Stomach (tissue), 9 donors: ENCODE results near the gene VTI1A. TPM values are rescaled to one million over a fixed set of nuclear protein-coding genes. Genes with fewer than 3 reads are reported as not detected.
A peak's percentile ranks its signal among the peaks of the same experiment; 100 is the strongest.

Experiments
- DNase-seq, 2 donors: peaks; one replicate each; pipeline versions ENCODE4 v3.0.0 to v3.0.0-alpha.2; 2013 to 2019
- H3K27ac ChIP-seq, 5 donors: fragments of 200-600 bp in 4 of 5; sonication (generic) in 4 of 5; one replicate each; pipeline ENCODE4 v1.5.1; 2013 to 2019; ENCODE audit warnings: mild to moderate bottlenecking in 1 of 5, moderate library complexity in 1 of 5
- H3K27me3 ChIP-seq, 3 donors: fragments of 200-600 bp; sonication (generic); one replicate each; pipeline ENCODE4 v1.5.1; 2017 to 2019; ENCODE audit warnings: mixed run types in 1 of 3
- H3K36me3 ChIP-seq, 4 donors: fragments of 200-600 bp; sonication (generic); 1 replicate in 3 of 4; 2 replicates in 1 of 4; pipeline ENCODE4 v1.5.1; 2016 to 2019
- H3K4me1 ChIP-seq, 4 donors: fragments of 200-600 bp; sonication (generic); one replicate each; pipeline ENCODE4 v1.5.1; 2016 to 2019
- H3K4me3 ChIP-seq, 4 donors: fragments of 200-600 bp; sonication (generic) in 3 of 4; one replicate each; pipeline ENCODE4 v1.5.1; 2016 to 2019; ENCODE audit warnings: mild to moderate bottlenecking in 1 of 4
- H3K9me3 ChIP-seq, 4 donors: fragments of 200-600 bp; sonication (generic); one replicate each; pipeline ENCODE4 v1.5.1; 2016 to 2019
- CTCF ChIP-seq, 7 experiments: fragments of 450-650 bp in 4 of 7; fragments of 200-600 bp in 3 of 7; sonication (generic) in 3 of 7; IDR thresholded peaks; one replicate each; pipeline ENCODE4 v1.5.1; 2016 to 2019; ENCODE audit warnings: antibody characterized with exemption in 7 of 7, control low read depth in 2 of 7, mild to moderate bottlenecking in 1 of 7
- EP300 ChIP-seq: sonication (generic); formaldehyde crosslinking; IDR thresholded peaks from one replicate; pipeline ENCODE4 v1.6.1; 2017; ENCODE audit warnings: antibody characterized with exemption
- POLR2A ChIP-seq, 4 donors: fragments of 450-650 bp; IDR thresholded peaks; one replicate each; pipeline ENCODE4 v1.6.1; 2016; ENCODE audit warnings: antibody characterized with exemption in 4 of 4, control low read depth in 2 of 4, mild to moderate bottlenecking in 1 of 4, moderate library complexity in 1 of 4
- POLR2AphosphoS5 ChIP-seq, 3 donors: sonication (generic); formaldehyde crosslinking; IDR thresholded peaks; one replicate each; pipeline ENCODE4 v1.6.1; 2016; ENCODE audit warnings: antibody characterized with exemption in 3 of 3
- WGBS, 5 donors: extraction: QIAGEN DNeasy Blood & Tissue Kit in 3 of 5; methylation state at CpG; one replicate each; pipeline versions ENCODE4 v1.1.5 to v1.1.7; 2013 to 2018; 5-methylcytosine and 5-hydroxymethylcytosine counted together
- intact Hi-C: fragments of 100-400 bp; cut with DNase I; formaldehyde crosslinking; loops from one replicate; pipeline ENCODE4 v1.15.1; 2023; ENCODE audit warnings: low total_unique reads
- polyA plus RNA-seq, 3 donors: library from polyadenylated mRNA; stranded (reverse); fragments of 200-250 nt; gene quantifications; one replicate each; pipeline ENCODE4 v1.2.3, GENCODE V29; 2013
- total RNA-seq, 5 donors: library from RNA; depleted of rRNA; stranded (reverse); fragments of >200 nt; gene quantifications; one replicate each; pipeline versions ENCODE4 v1.1.0 to v1.2.3, GENCODE V29; 2014 to 2016
- donor health status: healthy with polysubstance abuse.
- donor health status: Bipolar disorder and iron deficiency.
- donor health status: healthy.

Gene VTI1A
- total and polyA plus RNA-seq, 8 donors: 6.5 to 222 (median 57.4) TPM

GRCh38 chr10:112779025-112779770, 332.2 kb downstream of the VTI1A start:
- H3K27ac ChIP-seq: peak overlapping the region in 2 of 5 donors; percentile 3 to 27
- intact Hi-C loops: no loop called here

GRCh38 chr10:112782200-112782907, 335.3 kb downstream of the VTI1A start:
- H3K27me3 ChIP-seq: no peaks in the 10 kb centered on the region
- no peaks in the 10 kb centered on the region for H3K9me3 ChIP-seq
- 79 to 89% (median 85%) methylated on average over 18 of the region's 18 CpGs for WGBS, 5 donors
- no peak overlapping the region for H3K4me3 ChIP-seq
- TF ChIP-seq POLR2A (IDR thresholded peaks at IDR 0.05): no peak
- no peak for TF ChIP-seq EP300
- peak in 1 of 3 donors; percentile 49 for TF ChIP-seq POLR2AphosphoS5 (IDR thresholded peaks at IDR 0.05)
- TF ChIP-seq CTCF (IDR thresholded peaks at IDR 0.05): no peak
- peak; percentile 35 to 85 for DNase-seq
- H3K27ac ChIP-seq: peak overlapping the region in 1 of 5 donors; percentile 14
- no peaks in the 10 kb centered on the region for H3K36me3 ChIP-seq
- peaks cover 0 to 19% (median 5%) of the 10 kb centered on the region in 4 donors for H3K4me1 ChIP-seq
- intact Hi-C loops: no loop called here

More at GRCh38 chr10:112779025-112779770, 332.2 kb downstream of the VTI1A start:
- WGBS, 5 donors: 48 to 58% (median 52%) methylated on average over 7 of the region's 7 CpGs
- Histone ChIP-seq H3K4me3 (no peak overlapping the region), H3K4me1 (peaks cover 0 to 33% (median 10%) of the 10 kb centered on the region in 4 donors), H3K27me3 (no peaks in the 10 kb centered on the region), H3K36me3 (no peaks in the 10 kb centered on the region), H3K9me3 (no peaks in the 10 kb centered on the region)
- DNase-seq: no peak
- TF ChIP-seq POLR2A (IDR thresholded peaks at IDR 0.05) (no peak), CTCF (IDR thresholded peaks at IDR 0.05) (no peak), EP300 (no peak), POLR2AphosphoS5 (IDR thresholded peaks at IDR 0.05) (no peak)

GRCh38 chr10:112783351-112784021, 336.5 kb downstream of the VTI1A start:
- Histone ChIP-seq H3K9me3 (no peaks in the 10 kb centered on the region), H3K4me1 (peaks cover 0 to 12% (median 3%) of the 10 kb centered on the region in 4 donors), H3K4me3 (no peak overlapping the region), H3K27me3 (no peaks in the 10 kb centered on the region), H3K27ac (no peak overlapping the region), H3K36me3 (no peaks in the 10 kb centered on the region)
- intact Hi-C loops: no loop called here
- 68 to 89% (median 84%) methylated on average over 14 of the region's 14 CpGs for WGBS, 5 donors
- peak in 1 of 2 donors; percentile 49 for DNase-seq
- no peak for TF ChIP-seq POLR2A (IDR thresholded peaks at IDR 0.05)
- no peak for TF ChIP-seq CTCF (IDR thresholded peaks at IDR 0.05)
- no peak for TF ChIP-seq POLR2AphosphoS5 (IDR thresholded peaks at IDR 0.05)
- no peak for TF ChIP-seq EP300

- intact Hi-C loops: no loop called here
- H3K4me3 ChIP-seq: no peak overlapping the region
- no peaks in the 10 kb centered on the region for H3K27me3 ChIP-seq
- DNase-seq: no peak
- peaks cover 0 to 4% (median 2%) of the 10 kb centered on the region in 4 donors for H3K9me3 ChIP-seq
- peaks cover 0 to 6% (median under 1%) of the 10 kb centered on the region in 4 donors for H3K4me1 ChIP-seq
- no peaks in the 10 kb centered on the region for H3K36me3 ChIP-seq
- no peak overlapping the region for H3K27ac ChIP-seq
- no peak for TF ChIP-seq POLR2A (IDR thresholded peaks at IDR 0.05)
- TF ChIP-seq CTCF (IDR thresholded peaks at IDR 0.05): no peak
- TF ChIP-seq POLR2AphosphoS5 (IDR thresholded peaks at IDR 0.05): no peak
- no peak for TF ChIP-seq EP300
- WGBS, 5 donors: 69 to 88% (median 82%) methylated on average over 8 of the region's 8 CpGs
These were observed 337.0 kb downstream of the VTI1A start for GRCh38 chr10:112784022-112784461.
